HG03025 (cell line): ENCODE data around the gene SMIM44.
"Not testable (repeated sequence)": the region's sequence is repeated elsewhere in the genome, so short reads cannot be mapped to it uniquely, and the experiment has no call there.

ENCODE experiments used
- ATAC-seq: cut with Tn5 transposase; IDR thresholded peaks from one replicate; pipeline ENCODE4 v1.9.1; 2021; ENCODE audit warnings: mild to moderate bottlenecking, moderate library complexity; ENCODE audit not compliant: unreplicated experiment, low FRiP score

SMIM44 gene

DNA sequence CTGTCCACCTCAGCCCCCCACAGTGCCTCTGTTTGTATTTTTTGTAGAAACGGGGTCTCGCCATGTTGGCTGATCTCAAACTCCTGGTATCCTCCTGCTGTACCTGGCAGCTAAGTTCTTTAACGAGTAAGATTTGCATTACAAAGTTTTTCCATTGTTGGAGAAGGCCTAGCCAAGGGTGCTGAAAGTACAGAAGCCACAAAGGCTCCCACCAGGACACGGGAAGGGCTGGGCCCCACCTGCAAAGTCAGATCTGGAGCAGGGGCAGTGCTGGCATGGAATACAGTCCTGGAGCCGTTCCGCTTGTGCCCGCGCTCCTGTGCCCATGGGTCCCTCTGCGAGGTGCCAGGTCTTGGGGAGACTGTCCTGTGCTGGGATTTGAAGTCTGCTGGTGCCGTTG is 35.0 kb upstream of the SMIM44 start:
- no peak for ATAC-seq

DNA sequence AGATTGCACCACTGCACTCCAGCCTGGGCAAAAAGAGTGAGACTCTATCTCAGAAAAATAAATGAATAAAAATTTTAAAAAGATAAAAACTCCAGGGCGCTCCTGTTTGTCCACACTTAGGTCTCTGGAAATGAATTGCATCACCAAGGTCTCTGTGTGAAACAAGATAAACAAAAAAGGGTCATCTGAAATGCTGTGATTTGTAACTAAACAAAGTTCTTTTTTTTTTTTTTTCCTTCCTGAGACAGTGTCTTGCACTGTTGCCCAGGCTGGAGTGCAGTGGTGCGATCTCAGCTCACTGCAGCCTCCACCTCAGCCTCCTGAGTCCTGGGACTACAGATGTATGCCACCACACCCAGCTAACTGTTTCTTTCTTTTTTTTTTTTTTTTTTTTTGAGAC is 34.4 kb upstream of the SMIM44 start:
- ATAC-seq = no peak

DNA sequence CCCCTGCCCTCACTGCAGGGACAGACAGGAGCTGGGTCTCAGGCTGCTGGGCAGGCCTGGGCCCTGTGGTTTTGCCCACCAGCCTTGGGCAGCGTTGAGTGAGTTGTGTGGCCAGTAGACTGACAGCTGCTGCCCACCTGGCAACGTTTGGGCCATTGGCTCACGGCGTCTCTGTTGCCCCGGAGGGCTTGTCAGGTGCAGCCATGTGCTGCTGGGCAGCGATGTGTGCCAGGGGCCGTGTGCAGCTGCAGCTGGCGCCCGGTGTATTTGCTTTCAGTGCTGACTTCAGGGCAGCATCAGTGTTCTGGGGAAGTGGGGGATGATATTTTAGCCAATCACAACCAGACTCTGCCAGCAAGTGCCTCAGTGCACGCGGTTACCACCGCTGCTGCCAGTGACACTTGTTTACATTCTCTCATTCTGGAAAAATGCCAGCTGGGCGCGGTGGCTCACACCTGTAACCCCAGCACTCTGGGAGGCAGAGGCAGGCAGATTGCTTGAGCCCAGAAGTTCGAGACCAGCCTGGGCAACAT is 33.5 kb upstream of the SMIM44 start:
- ATAC-seq = no peak

DNA sequence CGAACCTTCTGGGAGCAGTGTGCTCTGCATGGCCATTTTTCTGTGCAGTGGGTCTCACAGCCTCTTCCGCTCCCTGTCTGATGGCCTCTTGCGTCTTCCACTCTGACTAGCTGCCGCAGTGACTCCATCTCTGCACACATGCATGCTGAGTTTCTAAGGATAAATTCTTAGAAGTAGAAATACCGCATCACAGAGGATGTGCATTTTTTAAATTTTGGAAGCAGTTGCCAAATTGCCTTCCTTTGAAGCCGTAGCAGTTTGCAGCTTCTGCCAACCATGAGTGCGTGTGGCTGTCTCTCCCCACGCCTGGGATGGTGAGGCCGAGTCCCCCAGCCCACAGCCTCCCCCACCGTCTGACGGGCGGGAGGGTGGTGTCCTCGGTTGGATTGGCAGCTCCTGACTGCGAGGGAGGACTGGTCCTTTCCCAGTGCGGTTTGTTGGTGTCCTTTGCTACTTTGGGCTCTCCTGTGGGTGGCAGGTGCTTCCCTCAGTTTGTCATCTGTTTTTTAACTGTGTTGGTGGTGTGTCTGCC is 32.7 kb upstream of the SMIM44 start:
- no peak for ATAC-seq

DNA sequence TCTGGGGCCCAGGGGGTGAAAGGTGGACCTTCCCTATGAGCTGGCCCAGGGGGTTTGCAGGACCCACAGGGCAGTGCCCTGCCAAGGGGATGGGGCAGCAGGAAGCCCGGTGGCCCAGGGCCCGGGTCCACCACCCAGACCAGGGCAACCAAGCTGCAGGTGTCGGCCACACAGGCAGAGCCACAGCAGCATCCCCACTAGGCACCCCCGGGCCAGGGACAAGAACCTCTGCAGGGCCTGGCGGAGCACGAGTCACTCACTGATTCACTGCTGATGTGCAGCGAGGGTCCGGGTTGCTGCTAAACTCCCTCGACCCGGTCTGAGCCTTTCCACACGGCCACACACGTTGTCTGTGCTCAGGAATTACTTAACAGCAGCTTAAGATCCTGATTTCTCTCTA is 31.7 kb upstream of the SMIM44 start:
- no peak for ATAC-seq

DNA sequence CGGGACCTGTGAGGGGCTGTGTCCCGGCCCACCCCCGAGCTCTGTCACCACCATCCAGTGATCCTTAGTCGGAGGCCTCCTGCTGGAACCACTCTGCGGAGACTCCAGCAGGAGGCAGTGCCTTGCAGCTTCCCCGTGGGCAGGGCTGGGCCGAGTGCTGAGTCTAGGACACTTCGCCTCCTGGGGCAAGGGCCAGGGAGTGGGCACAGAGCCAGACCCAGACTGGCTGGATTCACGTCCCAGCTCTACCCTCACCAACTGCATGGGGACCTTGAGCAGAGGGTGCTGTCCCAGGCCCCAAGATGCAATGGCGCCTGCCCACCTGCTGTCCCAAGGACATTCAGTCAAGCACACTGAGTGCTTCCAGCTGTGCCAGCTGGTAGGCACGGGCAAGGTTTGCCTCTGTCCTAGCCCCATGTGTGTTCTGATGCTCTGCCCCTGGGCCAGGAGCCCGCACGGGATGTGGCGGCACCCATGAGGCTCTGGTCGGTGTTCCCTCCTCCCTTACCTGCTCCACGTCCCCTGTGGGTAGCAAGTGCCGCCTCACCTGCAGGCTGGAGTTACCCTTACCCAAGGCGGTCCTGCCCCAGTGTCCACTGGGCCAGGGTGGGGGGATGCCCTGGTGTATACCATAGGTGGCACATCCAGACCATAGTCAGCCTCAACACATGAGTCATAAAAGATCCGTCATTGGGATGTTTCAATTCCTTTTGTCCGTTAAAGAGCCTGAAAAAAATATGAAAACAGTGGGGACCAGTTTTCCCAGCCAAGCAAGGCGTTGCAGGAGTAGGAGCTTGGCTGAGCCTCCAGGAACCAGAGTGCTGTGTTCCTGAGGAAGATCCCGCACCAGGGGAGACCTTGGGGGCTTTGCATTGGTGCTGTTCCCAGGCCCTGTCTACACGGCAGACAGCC is 30.2 kb upstream of the SMIM44 start:
- ATAC-seq = no peak

DNA sequence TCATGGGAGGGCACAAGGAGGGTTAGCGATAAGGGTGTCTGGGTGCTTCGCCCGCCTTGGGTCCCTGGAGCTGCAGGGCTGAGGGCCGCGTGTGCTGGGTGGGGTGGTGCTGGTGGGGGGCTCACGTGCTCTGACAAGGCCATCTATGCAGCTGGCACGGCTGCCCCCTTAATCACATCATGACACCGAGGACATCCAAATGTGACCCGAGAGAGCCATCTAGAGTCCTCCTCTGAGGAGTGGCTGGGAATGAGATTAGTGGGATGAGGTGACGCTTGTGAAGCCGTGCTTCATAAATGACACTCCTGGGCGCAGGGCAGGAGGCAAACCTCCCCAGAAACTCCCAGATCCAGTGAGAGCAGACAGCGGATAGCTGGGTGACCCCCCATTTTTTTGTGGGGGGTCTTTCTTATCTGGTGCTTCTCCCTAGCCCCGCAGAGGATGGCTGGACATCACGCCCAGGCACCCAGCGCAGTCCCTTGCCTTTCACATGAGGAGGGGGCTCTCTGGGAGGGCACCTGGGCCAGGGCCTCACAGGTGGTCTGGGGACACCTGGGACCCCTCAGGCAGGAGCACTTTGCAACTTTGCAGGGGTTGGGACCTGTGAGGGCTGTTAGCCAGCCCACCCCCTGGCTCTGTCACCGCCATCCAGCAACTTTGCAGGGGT is 29.5 kb upstream of the SMIM44 start:
- ATAC-seq = no peak

DNA sequence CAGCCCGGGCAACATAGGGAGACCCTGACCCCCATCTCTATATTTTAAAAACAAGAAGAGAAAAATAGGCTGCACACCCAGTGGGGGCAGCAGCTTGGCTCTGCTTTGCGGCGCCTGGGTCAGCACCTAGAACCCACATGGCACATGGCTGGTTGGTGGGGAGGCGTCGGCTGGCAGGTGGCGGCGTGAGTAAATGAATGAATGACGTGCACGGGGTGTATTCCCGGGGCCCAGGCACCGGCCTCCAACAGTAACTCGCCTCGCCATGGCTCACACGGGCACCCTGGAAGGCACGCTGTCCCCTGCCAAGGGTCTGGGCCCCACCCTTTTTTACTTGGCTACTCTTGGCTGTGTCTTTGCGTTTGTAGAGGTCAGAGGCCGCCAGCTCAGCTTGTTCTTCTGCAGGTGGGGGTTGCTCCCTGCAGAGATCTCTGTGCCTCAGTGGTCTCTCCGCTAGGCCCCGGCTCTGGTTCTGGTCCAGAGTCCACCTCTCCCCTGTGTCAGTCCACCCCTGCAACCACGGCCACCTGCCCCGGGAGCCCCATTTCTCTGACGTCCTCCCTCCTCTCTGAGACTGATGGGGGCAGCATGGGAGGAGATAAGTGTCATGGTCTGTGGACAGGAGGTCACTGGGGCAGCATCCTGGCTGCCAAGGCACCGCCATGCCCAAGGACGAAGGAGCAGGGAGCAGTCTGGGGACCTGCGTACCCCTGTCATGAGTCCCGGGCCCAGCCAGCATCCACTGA is 28.4 kb upstream of the SMIM44 start:
- ATAC-seq = no peak

DNA sequence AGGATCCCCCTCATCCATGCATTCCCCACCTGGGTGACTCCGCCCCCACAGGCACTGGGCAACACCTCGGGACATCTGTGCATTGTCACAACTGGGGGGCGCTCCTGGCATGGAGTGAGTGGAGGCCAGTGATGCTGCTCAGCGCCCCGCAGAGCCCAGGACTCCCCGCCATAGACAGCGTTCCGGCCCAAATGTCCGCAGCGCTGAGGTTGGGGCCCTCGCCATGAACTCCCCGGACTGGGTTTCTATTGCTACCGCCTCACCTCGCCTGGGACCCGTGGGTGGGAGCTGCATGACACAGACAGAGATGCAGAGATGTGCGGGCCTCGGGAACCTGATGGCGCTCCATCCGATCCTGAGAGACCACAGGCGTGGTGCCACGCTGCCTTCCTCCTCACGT is 27.5 kb upstream of the SMIM44 start:
- no peak for ATAC-seq

DNA sequence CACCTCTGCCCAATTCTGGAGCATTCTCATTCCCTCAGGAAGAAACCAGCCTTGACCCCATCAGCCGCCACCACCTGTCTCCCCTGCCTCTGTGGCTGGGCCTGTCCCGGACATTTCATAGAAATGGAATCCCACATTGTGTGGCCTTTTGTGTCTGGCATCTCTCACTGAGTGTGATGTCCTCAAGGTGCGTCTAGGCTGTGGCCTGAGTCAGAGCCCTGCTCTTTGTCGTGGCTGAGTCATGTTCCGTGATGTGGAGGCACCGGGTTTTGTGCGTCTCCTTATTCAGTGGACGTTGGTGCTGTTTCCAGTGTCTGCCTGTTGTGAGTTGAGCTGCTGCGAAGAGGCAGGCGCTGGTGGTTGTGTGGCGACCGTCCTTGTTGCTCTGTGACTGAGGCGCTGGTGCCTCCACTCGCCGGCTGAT is 26.3 kb upstream of the SMIM44 start:
- ATAC-seq = no peak

DNA sequence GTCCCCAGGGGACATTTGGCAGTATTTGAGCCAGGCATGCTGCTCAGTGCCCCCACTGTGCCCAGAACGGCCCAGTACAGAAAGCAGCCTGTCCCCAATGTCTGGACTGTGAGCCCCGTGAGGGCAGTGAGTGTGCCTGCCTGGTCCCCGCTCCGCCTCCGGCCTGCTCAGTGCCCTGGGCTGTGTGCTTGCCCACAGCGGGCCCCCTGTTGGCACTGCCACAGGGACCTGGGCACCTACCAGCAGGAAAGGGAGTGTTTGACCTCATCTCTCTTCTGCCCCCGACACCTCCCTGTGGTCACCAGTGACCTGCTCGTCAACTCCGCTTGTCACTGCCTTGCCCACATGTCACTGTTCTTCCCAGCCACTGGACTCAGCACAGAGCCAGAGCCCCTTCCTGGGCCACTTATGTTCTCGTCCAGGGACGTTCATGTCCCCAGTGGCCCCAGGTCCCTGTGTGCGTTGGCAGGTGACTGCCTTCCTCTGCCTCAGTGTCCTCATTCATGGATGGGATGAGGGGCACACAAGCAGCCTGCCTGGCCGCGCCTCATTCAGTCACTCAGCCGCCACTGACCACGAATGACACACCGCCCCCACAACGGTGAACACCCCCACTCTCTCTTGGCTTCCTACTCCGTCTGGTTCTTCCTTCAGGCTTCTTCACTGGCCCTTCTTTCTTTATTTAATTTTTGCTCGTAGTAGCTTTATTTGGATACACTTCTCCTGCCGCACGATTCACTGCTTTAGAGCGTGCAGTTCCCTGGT is 25.7 kb upstream of the SMIM44 start:
- ATAC-seq = no peak

DNA sequence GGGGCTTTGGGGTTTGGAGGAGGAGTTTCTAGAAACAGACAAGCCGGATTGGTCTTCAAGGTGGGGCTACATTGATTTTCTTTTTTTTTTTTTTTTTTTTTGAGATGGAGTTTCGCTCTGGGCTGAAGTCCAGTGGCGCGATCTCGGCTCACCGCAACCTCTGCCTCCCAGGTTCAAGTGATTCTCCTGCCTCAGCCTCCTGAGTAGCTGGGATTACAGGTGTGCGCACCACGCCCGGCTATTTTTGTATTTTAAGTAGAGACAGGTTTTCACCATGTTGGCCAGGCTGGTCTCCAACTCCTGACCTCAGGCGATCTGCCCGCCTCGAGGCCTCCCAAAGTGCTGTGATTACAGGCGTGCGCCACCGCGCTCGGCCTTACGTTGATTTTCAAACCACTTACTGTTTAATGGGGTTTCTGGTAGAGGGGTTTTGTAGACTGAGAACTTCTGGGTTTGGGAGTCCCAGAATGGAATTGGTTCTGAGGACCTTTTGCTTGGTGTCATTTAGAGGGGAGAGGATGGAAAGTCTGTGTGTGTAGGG is 24.9 kb upstream of the SMIM44 start:
- not testable (repeated sequence) for ATAC-seq

DNA sequence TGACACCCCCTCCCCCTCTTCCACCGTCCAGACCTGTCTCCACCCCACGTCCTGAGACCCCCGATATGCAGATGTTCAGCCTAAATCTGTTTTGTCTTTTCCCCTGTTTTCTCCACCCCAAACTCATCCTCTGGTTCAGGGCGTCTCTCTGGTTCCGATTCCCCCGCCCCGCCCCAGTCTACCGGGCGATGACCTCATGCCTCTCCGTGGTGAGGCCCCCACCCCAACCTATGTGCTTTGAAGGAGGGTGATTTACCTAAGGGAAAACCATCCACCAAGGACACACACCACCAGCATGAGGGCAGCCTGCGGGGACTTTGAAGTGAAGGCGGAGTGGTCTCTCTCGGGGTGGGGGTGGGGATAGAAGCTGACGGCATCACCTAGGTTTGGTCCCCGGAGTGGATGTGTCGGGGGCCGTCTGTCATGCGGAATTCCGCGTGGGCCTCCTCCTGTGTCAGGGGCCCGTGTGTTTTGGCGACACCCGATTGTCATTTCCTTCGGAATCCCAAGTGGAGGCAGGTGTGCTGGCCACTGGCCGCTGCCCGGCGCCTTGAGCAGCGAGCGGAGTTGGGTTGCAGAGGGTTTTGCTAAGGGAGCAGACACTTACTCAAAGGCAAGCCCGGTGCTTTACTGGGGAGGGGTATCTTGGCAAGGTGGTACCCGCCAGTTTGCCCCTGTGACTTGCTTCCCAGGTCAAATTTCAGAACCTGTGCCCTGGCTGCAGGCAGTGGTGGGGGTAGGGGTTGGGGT is 24.3 kb upstream of the SMIM44 start:
- no peak for ATAC-seq

DNA sequence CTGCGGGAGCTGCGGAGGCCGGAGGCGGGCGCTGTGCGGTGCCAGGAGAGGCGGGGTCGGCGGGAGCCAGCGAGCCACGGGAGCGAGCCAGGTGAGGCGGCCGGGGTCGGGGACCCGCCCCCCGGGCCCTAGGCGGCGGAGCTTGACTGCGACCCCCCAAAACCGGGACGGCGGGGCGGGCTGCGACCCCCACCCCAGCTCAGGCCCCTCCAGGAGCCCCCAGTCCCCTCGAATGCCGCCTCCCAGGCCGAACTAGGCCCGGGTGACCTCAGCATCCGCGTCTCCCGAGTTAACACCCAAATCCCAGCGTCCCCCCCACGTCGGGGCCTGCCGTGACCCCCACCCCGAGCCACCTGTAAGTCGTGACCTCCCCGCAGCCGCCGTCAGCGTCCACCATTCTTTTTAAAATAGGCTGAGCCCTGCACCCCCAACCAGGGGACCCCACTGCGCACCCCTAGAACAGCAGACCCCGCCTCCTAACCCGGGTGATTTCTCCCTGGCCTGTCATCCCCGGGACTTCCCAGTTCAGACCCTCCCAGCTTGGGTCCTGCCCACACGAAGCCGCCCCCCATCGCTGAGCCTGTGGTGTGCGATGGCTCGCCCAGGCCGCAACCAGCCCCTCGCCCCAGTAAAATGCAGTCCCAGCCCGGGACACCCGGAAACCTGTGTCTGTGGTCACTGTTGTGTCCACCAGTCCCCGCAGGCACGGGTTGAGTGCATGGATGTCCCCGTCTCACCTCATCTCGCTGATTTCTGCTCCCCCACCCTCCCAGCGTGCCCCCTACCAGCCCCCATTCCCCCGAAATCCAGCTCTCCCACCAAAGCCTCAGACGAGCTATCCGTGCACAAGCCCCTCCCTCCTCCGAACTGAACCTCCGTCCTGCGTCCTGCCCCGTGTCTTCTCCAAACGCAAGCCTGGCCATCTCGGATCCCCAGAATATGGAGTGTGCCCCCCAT is 23.4 kb upstream of the SMIM44 start:
- peak; percentile 19 for ATAC-seq

DNA sequence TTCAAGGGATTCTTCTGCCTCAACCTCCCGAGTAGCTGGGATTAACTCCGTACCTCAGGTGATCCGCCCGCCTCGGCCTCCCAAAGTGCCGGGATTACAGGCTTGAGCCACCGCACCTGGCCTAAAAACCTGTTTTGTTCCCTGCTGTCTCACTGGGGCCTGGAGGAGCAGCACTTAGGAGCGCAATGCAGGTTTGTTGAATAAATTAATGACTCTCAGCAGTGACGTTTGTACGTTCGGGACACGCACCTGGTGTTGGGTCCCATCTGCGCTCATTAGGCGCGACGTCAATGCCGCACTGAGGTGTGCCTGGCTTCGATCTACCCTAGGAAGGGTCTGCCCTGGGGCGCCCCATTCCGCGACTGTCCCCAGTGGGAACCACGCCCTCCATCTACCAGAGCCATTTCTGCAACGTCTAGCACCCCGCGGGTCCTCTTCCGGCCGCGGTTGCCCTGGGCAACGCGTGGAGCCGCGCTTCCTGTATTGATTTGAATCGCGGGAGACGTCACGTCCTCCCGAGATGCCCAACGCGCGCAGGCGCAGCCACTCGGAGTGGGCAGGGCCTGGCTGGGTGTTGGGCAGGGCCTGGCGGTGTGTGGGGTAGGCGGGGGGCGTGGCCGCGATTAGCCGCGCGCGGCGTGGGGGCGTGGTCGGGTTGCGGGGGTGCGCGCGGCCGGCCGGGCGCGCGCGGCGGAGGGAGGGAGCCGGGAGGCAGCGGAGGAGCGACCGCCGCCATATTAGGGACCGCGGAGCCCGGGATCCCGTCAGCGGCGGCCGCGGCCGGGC is 22.6 kb upstream of the SMIM44 start, which contains the start of gene FZR1:
TSS of gene FZR1 (plus strand) at position 714 of the 786 bp plus-strand sequence. CDS start 16,679 bp downstream, outside the sequence.
- peak; percentile 62 for ATAC-seq

DNA sequence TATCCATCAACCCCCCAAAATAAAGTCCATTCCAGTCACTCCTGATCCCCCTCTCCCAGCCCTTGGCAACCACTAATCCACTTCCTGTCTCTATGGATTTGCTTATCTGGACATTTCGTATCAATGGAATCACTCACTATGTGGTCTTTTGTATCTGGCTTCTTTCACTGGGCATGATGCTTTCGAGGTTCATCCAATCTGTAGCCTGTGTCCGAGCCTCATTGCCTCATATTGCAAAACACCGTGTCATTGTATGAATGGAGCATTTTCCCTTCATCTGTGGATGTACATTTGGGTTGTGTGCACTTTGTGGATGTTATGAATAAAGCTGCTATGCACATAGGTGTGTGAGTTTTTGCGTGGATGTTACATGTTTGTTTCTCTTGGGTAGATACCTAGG is 21.5 kb upstream of the SMIM44 start:
- no peak for ATAC-seq

DNA sequence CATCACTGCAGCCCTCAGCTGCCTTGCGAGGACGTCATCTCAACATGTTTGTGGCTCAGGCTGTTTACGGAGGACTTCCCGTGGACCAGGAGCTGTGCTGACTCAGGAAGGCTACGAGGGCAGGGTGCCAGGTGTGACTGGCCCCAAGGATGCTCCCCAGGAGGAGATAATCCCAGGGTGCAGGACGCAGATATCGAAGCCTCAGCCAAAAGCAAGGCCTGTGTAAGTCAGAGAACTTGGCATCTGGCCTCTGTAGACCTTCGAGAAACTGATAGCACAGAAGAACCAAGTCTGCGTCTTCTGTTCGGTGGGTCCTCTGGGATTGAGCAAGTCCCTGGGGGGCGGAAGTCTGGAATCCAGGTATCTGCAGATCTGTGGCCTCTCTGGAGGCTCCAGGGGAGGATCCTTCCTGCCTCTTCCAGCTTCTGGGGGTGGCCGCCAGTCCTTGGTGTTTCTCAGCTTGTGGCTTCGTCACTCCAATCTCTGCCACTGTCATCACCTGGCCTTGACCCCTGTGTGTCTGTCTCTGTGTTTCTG is 19.9 kb upstream of the SMIM44 start:
- no peak for ATAC-seq
